UCSD-AML1 (cell line): Measurements from ENCODE around the gene NR4A1.
"Not testable (repeated sequence)": the region's sequence is repeated elsewhere in the genome, so short reads cannot be mapped to it uniquely, and the experiment has no call there.

Experiments
- DNase-seq: peaks from one replicate; lab custom pipeline; 2025; ENCODE audit not compliant: unreplicated experiment; lab: John Stamatoyannopoulos, UW

Gene NR4A1

DNA sequence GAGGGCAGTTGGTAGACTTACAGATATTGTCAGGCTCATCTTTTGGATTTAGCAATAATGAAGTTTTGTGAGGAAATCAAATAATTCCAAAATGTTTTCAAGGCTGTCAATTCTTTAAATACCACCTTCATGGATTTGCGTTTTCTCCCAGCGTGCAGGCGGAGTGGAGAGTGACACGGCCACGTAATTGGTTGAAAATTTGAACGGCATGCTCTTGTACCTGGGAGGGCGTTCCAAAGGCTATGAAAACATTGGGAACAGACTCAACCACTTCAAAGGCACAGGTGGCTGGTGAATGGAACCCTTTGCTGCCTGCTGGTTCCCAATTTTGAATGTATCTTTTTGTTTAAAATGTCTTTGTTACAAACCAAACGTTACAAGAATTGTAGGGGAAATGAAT, 40.6 kb downstream of the NR4A1 start:
- DNase-seq = no peak

DNA sequence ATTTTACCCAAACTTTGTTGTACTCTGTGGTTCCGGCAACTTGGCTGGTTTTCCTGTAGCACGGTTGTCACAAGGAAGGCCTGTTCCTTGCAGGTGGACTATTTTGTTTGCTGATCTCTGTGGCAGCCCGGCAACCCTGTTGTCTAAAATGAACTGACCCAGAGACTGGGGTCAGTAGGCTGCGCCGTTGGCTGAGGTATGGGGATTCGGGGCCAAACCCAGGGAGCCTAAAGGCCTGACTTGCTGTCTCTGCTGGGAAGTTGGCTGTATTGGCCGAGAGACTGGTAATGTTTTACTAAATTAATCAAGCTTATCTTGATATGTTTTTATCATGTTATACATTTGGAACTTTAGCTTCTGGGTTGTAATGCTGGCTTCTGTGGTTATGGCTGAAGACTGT, 42.1 kb downstream of the NR4A1 start:
- DNase-seq = no peak

DNA sequence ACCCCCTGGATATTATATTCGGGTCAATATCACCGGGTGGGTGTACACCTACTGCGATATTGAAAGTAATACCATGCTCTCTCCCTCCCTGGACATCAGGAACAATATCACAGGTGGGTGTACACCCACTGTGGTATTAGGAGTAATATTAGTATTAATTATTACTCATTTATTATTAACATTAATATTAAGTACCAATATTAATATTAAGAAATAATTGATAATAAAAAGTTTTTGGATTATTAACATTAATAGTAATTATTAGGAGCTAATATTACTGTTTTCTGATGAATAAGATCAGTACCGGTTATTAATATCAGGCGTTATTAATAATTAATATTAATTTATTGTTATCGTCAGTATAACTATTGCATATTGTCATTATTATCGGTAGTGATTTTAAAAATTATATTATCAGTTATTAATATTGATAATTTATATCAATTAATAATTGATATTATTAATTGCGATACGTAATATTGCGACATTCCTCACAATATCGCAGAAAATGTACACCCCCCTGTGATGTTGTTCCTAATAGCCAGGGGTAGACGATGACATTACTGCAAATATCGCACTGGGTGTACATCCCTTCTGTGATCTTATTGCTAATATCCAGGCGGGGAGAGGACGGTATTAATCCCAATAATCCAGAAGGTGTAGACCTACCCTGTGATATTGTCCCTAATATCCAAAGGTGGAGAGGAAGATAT, 45.2 kb downstream of the NR4A1 start:
- DNase-seq = no peak

DNA sequence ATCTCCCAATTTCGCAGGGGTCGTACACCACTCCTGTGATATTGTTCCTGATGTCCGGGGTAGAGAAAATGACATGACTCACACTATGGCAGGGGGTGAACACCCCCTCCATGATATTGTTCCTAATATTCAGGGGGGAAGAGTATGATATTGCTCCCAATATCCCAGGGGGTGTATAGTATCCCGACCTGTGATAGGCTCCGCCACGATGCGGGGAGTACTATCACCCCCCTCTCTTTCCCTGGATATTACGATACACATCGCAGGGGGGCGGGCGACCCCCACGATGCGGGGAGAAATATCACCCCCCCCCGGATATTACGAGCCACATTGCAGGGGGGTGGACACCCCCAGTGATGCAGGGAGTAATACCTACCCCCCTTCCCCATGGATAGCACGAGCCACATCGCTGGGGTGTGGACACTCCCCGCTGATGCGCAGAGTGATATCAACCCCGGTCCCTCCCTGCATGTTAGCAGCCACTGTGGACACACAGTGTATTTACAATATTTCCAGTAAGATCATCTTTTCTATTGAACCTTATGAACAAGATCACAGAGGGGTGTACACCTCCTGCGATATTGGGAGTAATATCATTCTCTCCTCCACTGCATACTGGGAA, 45.9 kb downstream of the NR4A1 start:
- DNase-seq = no peak

DNA sequence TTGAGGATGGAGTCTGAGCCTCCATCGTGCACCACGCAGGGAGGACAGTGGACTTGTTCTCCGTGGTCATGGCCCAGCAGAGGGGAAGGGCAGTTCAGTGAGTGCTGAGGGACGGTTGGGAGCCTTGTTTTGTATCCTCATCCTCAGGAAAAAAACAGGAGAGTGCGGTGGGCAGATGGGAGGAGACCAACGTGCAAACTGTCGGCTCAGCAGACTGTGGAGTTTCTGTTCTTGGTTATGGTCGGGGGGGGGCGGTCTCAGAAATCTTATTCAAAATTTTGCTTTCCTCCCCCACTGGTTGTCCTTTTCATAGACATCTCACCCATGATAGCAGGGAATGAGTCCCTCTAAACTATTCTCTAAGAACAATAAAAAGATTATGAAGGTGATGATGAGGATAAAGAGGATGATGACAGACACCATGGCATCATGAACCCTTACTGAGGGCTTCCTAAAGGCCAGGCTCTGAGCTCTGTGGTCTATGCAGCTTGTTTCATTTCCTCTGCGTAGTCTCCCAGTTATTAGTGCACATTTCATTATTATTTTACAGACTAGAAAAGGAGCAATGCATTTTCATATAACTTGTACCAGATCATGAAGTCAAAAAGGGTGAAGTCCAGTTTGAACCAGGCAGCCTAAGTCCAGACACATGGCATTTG, 53.3 kb downstream of the NR4A1 start:
- DNase-seq = not testable (repeated sequence)
